NCI-H69 (cell line): ENCODE data around the gene SRGAP1.

ENCODE experiments used
- DNase-seq: peaks from one replicate; lab custom pipeline; 2025; lab: John Stamatoyannopoulos, UW

Gene SRGAP1

DNA sequence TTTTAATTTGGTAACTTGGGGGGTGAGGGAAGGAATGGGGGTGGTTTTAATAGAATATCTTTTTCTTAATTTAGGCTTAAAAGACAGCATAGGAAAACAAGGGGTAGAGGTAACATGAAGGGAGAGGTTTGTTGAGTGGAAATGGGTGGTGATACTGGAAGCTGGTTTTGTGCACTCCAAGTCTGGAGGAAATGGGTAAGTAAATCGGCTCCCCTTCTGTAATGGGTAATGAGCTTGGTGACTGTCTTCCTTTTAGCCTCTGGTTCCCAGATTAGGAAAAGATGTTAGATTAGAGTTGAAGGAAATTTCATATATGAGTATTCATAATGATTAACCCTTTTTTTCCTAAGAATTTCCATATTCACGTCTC, 122.1 kb downstream of the SRGAP1 start:
- no peak for DNase-seq

DNA sequence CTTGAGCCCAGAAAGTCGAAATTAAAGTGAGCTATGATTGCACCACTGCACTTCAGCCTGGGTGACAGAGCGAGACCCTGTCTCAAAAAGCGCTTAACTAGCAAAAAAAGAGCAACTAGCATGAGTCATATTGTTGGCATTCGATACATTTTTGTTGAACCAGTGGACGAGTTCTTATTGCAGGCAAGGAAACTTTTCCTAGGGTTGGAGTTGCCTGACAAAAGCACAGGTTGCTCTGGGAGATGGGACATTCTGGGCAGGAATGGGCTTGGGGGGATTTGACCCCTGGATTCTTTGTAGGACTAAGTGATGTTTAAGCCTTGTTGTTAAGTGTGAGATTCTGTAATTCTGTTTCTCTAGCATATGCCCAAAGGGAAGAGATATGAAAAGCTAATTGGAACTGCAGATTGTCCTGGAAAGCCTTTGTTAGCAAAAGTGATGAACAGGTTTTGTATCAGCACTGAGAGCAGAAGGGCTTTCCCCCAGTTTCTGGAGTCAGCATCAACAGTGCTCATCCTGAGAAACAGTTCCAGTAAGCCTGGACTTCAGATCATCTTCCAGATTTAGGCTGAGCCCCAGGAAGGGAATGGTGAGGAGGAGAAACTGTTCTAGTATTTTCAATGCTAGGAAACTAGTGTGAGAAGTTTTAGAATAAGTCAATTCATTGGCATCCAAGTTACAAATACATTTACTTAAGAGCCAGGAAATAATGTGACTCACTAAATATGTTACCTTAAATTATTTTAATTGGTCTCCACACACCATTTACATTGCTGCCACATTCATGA, 123.1 kb downstream of the SRGAP1 start:
- peak; percentile 27 for DNase-seq

DNA sequence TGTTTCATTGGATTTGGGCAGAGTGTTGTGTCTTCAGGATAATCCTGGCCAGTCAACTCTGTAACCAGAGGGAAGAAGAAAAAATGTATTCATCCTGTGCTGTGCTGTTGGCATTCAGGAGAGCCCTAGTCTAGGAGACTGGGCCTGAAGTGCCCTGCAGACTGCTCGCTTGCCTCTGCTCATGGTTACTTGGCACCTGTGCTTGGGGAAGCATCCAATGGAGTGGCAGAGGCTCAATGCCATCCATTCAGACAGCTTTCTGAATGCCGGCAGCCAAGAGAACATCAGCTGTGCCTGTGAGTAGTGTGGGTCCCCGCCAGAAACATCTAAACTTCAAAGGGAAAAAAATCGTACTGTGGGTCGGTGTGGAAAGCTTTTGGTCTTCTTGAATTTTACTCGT, 124.2 kb downstream of the SRGAP1 start:
- DNase-seq, result no peak

DNA sequence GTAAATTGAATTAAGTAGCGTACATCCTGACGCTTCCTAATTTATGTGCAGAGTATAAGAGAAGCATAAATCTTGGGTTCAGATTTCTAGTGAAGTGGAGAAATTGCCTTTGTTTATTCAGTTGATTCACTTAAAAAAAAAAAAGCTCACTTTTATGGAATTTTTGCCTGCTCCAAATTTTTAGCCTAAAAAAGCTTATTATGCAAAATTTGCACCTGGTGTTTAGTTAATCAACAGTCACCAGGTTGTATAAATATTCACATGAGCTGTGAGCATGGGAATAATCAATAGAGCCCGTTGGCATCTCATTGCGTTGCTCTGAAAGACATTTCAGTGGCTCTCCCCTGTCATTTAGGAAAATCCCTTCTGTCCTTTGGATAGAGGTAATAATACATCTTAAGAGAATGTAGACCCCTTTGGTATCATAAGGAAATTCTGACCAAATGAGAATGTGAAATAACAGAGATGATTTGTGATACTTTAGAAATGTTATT, 132.4 kb downstream of the SRGAP1 start:
- no peak for DNase-seq

DNA sequence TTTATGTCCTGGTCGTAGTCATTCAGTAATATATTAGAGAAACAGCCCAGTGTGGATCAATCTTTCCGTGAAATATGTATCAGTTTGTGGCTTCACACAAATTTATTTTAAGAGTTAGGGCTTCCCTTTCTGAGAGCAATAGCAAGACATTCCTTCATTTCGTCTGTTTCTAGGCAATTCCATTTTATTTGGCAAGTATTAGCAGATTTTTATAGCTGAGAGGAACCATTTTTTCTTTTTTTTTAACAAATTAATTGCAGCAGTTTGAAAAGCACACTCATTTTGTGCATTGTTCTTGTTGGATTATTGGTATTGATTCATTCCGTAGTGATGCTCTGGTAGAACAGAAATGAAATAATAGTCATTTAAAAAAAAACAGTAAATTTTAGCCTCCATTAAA, 132.9 kb downstream of the SRGAP1 start:
- no peak for DNase-seq

DNA sequence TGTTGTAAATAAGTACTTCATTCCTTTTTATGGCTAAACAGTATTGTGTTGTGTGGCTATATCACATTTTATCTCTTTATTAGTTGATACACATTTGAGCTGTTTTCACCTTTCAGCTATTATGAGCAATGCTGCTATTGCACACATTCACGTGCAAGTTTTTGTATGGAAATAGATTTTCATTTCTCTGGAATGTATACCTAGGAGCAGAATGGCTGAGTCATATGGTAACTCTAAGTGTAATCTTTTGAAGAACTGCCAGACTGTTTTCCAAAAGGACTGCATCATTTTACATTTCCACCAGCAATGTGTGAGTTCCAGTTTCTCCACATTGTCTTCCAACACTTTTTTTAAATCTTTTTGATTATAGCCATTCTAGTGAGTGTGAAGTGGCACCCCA, 134.0 kb downstream of the SRGAP1 start:
- DNase-seq, result peak; percentile 73

DNA sequence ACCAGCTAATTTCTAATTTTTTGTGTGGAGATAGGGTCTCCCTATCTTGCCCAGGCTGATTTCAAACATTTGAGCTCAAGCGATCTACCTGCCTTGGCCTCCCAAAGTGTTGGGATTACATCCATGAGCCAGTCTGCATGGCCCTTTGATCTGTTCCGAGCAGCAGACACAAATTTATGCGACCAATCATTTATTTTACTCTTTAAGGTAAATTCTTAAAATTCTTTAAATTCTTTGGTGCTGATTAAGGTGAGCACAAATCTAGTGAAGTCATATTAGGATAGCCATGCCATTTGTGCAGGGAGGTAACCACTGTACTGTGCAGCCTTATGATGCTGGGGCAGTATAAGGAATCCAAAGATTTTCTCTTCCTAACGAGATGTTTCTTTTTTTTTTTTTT, 135.7 kb downstream of the SRGAP1 start:
- DNase-seq, result no peak

DNA sequence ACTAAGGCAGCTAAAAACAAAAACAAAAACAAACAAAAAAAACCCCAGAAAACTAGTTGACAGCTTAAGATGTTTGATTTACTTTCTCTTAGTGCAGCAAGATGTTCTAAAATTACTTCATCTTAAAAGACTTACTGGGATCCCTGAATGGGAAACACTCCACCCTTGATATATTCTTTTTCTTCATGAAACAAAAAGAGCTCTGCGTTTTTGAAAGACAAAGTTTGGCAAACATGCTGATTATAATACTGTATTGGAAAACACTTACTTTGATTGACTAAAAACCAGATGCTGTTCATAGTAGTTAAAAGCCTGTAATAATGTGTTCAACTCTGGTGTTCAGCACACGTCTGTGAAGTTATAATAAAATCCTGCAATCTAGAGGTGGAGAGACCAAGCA, 136.8 kb downstream of the SRGAP1 start:
- no peak for DNase-seq

DNA sequence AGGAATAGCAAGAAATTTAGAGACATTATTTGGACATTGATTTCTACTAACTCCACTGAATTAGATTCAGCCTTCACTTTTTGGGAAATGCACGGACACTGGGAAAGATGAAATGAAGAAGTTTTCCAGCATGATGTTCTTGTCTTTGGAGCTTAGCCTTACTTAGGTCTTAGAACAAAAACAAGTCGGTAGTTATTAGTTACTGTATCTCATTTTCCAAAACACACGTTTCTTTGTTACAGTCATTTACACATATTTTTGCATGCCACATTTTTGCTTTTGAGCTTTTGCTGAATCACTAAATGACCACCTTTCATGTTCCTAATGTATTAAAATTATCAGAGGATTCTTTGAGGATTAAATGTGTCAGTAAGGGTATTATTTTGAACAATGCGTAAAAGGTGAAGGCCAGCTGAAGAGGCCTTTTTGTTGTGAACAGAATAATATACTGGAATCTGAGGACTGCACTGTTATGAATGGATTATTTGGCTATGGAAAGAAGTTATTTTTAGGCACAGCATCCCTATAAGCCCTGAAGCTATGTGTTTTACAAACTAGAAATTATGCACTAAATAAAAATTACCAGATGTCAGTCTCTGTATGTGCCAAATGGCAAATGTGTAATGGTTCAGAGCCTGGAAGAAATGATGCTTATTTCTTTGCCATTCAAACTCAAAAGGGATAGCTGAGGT, 138.2 kb downstream of the SRGAP1 start:
- DNase-seq, result peak; percentile 80

DNA sequence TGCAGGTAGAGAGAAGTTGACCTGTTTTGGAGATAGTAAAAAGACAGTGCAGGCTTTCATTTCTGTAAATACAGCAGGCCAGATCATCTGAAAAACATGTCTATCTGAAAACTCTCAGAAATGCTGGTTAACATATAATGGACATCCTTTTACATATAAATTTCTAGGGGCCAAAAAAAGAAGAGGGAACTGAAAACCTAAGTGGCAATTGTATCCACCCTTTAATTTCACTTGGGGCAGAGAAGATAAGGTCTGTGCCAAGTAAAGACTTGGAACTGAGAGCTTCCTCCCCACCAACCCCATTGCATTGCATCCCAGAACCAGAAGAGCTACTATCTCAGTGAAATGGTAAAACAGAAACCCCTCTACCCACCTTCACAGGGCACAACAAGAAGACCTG, 141.0 kb downstream of the SRGAP1 start:
- no peak for DNase-seq

DNA sequence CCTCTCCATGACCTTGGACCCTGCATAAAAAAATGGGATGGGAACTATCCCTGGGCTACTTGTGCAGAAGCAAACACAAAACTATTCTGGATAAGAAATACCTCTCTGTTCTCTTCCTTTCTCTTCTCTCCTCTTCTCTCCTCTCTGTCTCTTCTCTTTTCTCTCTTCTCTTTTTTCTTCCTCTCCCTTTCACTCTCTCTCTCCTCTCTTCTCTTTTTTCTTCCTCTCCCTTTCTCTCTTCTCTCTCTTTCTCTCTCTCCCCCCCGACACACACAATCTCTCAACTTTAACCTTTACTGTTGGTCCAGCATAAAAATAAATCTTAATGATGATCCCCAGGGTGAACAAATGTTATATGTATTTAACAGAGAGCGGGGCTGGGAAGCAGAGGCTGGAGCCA, 141.4 kb downstream of the SRGAP1 start:
- DNase-seq, result peak; percentile 33

DNA sequence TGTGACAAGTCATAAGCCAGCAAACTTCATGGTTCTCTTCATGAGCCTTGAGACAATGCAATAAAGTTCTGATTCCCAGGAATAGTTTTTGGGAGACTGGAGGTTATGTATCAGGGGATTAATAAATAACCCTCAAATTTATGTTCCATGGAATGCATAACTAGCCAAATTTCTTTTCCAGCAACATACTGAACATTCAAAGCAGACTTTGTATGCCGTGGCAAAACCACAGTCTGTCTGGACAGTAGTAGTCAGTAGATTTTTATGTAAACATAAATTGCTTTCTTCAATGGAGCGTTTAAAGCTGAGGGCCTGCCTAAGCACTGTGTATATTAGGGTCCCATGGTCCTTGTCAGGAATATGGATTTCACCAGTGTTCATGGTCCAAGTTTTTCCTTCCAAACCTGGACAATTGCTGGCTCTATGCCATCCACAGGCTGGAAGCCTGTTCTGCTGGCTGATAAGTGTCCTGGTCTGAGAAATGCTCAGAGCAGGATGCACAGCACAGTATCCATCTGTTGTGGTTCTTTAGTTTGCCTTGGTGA, 144.9 kb downstream of the SRGAP1 start:
- DNase-seq, result peak; percentile 59

DNA sequence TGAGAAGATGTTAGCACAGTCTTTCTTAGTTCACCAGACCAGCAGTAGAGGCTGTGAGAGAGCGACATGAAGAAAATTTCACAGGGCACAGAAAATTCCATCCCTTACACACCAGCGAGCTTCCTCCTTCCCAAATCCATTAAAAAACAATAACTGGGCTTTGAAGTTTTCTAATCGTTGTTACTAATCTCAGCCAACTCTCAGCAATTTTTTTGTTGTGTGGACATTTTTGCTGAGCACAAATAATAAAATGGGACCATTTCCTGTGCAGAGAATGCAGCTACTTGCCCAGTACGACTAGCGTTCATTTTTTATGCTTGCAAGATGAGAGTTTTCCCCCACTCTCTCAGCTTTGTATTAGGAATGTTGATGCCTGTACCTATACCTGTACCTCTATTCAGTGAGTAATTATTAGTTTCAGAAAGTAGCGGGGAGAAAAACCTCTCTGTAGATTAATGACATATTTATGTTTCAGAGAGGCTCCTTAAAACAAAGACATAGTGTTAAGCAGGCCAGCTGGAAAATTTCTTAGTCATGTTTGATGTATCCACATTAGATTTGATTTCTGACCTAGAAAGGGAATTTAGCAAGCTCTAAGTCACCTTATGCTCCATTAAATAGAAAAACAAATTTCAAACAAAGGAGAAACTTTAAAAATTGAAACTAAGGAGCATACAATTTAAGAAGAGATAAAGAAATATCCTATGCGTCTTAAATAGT, 146.5 kb downstream of the SRGAP1 start:
- DNase-seq, result peak; percentile 71

DNA sequence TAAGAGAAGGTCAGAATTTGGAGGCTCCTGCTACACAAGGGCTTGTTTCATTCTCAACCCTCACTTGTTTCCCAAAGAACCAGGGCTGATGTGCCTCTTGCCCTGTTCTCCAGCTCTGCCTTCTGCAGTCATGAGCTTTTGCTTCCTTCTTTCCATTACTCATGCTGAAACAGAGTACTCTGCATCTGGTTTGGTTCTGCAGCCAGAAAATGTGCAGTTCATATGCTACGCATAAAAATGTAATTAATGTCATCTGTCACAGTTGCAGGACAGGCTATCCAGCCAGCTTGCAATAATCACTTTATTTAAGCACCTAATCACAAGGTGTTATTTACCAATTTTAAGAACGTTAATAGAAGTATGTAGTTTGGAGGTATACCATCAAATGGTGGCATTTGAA, 150.2 kb downstream of the SRGAP1 start:
- peak; percentile 80 for DNase-seq

DNA sequence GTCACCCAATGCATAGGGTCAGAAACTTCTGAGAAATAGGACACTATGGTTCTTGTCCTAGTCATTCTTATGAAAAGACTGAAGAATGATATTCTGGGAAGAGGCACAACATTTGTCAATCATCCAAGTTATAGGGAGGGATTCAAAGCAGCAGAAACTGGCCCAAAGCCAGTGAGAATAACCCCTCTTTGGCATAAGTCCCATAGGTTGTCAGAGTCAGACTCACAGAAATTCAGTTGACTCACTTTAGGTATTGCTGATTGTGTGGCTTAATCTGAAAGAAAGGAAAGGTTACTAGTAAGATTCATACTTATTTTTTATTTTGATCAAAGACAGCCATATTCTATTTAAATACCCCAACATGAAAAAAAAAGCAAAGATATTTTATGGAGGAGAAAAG, 151.0 kb downstream of the SRGAP1 start:
- peak; percentile 86 for DNase-seq

DNA sequence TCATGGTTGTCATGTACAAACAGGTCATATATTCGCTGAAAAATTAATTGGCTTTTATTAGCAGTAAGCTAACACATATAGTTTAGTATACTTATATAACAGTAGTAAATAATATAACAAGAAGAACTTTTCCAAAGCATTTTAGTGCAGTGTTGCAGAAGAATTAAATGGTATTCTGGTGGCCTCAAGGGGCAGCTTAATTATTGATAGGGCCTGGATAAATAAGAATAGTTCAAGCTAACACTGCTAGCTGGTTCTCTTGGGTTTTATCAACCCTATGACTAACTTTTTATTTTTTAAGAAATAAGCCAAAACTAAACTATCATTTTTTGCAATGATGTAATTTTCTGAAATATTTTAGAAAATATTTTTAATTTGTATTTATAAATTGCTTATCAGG, 152.1 kb downstream of the SRGAP1 start:
- no peak for DNase-seq

DNA sequence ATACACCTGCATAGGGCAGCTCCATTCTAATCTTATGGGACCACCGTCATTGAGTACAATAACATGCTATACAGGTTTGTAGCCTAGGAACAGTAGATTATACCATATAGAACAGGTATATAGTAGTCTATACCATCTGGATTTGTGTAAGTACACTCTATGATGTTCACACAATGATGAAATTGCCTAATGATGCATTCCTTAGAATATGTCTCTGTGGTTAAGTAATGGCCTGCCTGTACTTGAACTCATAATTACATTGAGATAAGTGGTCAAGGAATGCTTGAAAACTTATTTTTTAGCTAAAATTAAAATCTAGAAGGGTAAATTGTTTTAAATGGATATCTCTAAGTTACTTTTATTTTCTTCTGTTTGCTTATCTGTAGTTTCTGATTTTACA, 152.7 kb downstream of the SRGAP1 start:
- DNase-seq, result no peak

DNA sequence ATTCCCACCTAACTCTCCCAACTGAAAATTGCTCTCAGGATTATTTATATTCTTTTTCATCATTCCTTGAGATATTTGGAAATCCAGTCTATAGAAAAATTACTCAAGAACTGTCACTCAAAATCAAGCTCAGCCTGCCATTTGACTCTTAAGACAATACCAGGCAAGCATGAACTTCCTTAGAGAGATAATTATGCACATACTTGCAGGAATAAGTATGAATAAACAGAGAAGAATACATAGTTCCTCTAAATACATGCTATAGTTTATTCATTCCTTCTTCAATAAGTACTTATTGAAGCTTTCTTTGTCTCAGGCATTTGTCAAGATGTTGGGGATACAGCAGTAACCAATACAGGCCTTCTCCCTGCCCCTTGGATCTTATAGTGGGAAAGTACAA, 154.1 kb downstream of the SRGAP1 start:
- DNase-seq, result no peak

DNA sequence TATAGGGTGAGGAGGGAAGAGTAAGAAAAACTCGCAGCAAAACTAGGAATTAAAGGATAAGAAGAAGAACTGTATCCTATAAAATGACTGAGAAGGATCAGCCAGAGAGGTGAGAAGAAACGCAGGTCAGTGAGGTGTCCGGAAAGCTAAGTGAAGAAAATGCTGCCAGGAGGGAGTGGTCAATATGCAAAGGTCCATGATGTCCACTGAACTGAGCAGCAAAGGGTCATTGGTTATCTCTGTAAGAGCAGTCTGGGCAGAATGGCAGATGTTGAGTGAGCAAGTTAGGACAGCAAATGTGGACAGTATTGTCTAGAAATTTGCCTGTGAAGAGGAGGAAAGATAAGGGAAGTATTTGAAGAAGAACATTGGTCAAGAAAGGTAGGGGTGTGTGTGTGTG, 155.4 kb downstream of the SRGAP1 start:
- DNase-seq, result no peak

DNA sequence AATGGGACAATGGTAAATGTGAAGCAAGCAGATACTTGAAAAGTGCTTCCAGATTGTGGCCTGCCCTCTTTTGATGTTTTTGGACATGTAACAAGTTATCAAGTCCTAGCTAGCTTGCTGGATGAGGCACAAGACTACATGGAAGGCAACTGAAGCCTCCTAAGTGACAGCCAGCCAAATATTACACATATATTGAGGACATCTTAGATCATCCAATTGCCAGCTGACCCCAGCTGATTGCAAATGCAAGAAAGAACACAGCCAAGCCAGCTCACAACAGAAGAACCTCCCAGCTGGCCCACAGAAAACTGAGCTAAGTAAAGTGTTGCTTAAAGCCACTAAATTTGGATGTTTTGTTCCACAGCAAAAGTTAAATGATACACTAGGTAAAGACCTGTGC, 156.9 kb downstream of the SRGAP1 start:
- DNase-seq, result no peak

DNA sequence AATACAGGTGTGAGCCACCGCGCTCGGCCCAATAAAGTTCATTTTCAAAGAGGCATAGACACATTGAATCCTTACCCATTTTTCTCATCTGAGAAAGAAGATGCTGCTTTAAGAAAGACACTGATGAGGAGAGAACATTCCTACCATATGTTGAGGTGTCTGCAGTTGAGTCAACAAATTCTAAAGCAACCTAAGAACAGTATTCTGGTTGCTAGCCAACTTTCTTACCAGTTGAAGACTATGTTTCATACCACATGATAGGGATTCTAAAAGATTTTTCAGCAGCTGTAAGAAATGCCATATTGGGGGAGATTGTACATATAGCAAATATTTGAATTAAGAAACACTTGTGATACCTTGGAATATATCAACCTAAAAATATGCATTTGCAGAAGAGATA, 160.1 kb downstream of the SRGAP1 start:
- no peak for DNase-seq

DNA sequence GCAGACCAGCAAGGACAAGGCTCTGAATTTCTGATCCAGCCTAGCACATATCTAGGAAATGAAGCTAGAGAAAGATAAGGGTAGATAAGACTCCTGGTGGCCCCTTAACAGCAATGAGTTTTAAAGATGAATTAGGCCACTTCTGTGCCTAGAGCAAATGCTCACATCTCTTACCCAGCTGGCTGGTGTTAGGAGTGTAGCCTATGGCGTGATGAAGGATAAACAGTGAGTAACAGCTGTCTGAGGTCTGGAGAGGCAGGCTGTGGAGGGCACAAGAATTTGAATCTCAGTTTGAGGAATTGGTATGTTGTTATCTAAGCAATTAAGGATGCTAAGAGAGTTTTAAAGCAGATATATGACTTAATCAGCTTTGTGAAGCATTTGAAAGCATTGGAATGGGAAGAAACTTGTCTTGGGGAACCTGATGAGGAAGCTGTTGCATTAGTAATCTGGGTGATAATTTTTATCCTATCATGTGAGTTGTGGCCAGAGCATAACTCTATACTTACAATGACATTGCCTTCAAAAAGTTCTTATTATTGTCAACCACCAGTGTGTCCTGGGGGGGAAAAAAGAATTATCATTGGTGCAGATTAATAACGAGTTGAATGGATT, 161.8 kb downstream of the SRGAP1 start:
- no peak for DNase-seq
